ENCODE results near the gene CRYBB1. TPM values are rescaled to one million over a fixed set of nuclear protein-coding genes. Genes with fewer than 3 reads are reported as not detected.

Gene CRYBB1
- polyA plus RNA-seq, 1 of the 3 experiments (the other 2 are of a cell fraction): 0.05 TPM

DNA sequence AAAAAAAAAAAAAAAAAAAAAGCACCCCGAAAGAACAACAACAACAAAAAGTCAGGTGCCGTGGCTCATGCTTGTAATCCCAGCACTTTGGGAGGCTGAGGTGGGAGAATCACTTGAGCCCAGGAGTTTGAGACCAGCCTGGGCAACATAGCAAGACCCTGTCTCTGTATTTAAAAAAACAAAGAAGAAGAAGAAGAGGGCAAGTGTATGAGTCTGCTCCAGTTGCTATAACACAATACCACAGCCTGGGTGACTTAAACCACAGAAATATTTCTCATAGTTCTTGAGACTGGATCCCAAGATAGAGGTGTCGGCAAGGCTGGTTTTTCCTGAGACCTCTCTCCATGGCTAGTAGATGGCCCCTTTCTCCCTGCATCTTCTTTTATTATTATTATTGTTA is 16.4 kb upstream of the CRYBB1 start:
- Histone ChIP-seq H3K27ac (ENCODE audit: low read depth in 2 of 2, low read length in 1 of 2) (no peak overlapping the region), H3K79me2 (ENCODE audit: insufficient read depth) (no peaks in the 10 kb centered on the region), H3K27me3 (ENCODE audit: insufficient read depth) (peaks cover 5% of the 10 kb centered on the region; the same call in 1 of the 2 replicates), H3K9me2 (no peaks in the 10 kb centered on the region), H4K20me1 (ENCODE audit: insufficient read depth) (no peaks in the 10 kb centered on the region), H3K9ac (no peak overlapping the region), H3F3A (replicated peaks; ENCODE audit: insufficient read depth) (no peaks in the 10 kb centered on the region), H3K4me1 (ENCODE audit: control insufficient read depth in 1 of 2, insufficient read depth in 2 of 2, low read depth in 1 of 2, low read length in 1 of 2) (peaks cover 0 to 2% of the 10 kb centered on the region in 2 experiments; a peak in 1 of 4 replicates), H3K4me3 (ENCODE audit: low read depth in 2 of 2, low read length in 1 of 2) (no peak overlapping the region), H3K4me2 (no peak overlapping the region), H3K36me3 (replicated peaks in 1 of 2; ENCODE audit: control insufficient read depth in 1 of 2, insufficient read depth in 2 of 2, low read length in 1 of 2) (no peaks in the 10 kb centered on the region), H2AFZ (ENCODE audit: low read depth) (no peak overlapping the region), H3K9me3 (no peaks in the 10 kb centered on the region)
- CTCF ChIA-PET: no interaction called here
- TF ChIP-seq, protein P1, sequence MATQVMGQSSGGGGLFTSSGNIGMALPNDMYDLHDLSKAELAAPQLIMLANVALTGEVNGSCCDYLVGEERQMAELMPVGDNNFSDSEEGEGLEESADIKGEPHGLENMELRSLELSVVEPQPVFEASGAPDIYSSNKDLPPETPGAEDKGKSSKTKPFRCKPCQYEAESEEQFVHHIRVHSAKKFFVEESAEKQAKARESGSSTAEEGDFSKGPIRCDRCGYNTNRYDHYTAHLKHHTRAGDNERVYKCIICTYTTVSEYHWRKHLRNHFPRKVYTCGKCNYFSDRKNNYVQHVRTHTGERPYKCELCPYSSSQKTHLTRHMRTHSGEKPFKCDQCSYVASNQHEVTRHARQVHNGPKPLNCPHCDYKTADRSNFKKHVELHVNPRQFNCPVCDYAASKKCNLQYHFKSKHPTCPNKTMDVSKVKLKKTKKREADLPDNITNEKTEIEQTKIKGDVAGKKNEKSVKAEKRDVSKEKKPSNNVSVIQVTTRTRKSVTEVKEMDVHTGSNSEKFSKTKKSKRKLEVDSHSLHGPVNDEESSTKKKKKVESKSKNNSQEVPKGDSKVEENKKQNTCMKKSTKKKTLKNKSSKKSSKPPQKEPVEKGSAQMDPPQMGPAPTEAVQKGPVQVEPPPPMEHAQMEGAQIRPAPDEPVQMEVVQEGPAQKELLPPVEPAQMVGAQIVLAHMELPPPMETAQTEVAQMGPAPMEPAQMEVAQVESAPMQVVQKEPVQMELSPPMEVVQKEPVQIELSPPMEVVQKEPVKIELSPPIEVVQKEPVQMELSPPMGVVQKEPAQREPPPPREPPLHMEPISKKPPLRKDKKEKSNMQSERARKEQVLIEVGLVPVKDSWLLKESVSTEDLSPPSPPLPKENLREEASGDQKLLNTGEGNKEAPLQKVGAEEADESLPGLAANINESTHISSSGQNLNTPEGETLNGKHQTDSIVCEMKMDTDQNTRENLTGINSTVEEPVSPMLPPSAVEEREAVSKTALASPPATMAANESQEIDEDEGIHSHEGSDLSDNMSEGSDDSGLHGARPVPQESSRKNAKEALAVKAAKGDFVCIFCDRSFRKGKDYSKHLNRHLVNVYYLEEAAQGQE (IDR thresholded peaks at IDR 0.05; ENCODE audit: low read depth, low read length): no peak
- TF ChIP-seq, protein P2, sequence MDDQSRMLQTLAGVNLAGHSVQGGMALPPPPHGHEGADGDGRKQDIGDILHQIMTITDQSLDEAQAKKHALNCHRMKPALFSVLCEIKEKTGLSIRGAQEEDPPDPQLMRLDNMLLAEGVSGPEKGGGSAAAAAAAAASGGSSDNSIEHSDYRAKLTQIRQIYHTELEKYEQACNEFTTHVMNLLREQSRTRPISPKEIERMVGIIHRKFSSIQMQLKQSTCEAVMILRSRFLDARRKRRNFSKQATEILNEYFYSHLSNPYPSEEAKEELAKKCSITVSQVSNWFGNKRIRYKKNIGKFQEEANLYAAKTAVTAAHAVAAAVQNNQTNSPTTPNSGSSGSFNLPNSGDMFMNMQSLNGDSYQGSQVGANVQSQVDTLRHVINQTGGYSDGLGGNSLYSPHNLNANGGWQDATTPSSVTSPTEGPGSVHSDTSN (IDR thresholded peaks at IDR 0.05): no peak
- TF ChIP-seq TEAD4 (IDR thresholded peaks at IDR 0.05; ENCODE audit: borderline replicate concordance, insufficient read depth) (no peak), RXRA (IDR thresholded peaks at IDR 0.05; ENCODE audit: borderline replicate concordance, low read depth) (no peak), RFX5 (IDR thresholded peaks at IDR 0.05; ENCODE audit: low read length) (no peak), EZH2phosphoT487 (IDR thresholded peaks at IDR 0.05; ENCODE audit: borderline replicate concordance, low read depth) (no peak), MXI1 (IDR thresholded peaks at IDR 0.05; ENCODE audit: low read depth, low read length) (no peak), FOSL2 (IDR thresholded peaks at IDR 0.05; ENCODE audit: borderline replicate concordance, low read depth) (no peak), MEF2A (IDR thresholded peaks at IDR 0.05; ENCODE audit: borderline replicate concordance, low read depth) (no peak), TAF1 (IDR thresholded peaks at IDR 0.05; ENCODE audit: borderline replicate concordance, low read depth, low read length) (no peak), NFIC (IDR thresholded peaks at IDR 0.05; ENCODE audit: borderline replicate concordance) (no peak), RCOR1 (IDR thresholded peaks at IDR 0.05; ENCODE audit: low read length) (no peak), FOXM1 (IDR thresholded peaks at IDR 0.05; ENCODE audit: low read depth) (no peak)
- TF ChIP-seq, protein P3, sequence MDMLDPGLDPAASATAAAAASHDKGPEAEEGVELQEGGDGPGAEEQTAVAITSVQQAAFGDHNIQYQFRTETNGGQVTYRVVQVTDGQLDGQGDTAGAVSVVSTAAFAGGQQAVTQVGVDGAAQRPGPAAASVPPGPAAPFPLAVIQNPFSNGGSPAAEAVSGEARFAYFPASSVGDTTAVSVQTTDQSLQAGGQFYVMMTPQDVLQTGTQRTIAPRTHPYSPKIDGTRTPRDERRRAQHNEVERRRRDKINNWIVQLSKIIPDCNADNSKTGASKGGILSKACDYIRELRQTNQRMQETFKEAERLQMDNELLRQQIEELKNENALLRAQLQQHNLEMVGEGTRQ (IDR thresholded peaks at IDR 0.05; ENCODE audit: borderline replicate concordance, low read depth, low read length): no peak
- TF ChIP-seq, protein P4, sequence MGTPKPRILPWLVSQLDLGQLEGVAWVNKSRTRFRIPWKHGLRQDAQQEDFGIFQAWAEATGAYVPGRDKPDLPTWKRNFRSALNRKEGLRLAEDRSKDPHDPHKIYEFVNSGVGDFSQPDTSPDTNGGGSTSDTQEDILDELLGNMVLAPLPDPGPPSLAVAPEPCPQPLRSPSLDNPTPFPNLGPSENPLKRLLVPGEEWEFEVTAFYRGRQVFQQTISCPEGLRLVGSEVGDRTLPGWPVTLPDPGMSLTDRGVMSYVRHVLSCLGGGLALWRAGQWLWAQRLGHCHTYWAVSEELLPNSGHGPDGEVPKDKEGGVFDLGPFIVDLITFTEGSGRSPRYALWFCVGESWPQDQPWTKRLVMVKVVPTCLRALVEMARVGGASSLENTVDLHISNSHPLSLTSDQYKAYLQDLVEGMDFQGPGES (IDR thresholded peaks at IDR 0.05; ENCODE audit: low read depth, low read length): no peak
- TF ChIP-seq, protein P5, sequence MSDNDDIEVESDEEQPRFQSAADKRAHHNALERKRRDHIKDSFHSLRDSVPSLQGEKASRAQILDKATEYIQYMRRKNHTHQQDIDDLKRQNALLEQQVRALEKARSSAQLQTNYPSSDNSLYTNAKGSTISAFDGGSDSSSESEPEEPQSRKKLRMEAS (IDR thresholded peaks at IDR 0.05; ENCODE audit: low read depth): no peak
- TF ChIP-seq, protein P6, sequence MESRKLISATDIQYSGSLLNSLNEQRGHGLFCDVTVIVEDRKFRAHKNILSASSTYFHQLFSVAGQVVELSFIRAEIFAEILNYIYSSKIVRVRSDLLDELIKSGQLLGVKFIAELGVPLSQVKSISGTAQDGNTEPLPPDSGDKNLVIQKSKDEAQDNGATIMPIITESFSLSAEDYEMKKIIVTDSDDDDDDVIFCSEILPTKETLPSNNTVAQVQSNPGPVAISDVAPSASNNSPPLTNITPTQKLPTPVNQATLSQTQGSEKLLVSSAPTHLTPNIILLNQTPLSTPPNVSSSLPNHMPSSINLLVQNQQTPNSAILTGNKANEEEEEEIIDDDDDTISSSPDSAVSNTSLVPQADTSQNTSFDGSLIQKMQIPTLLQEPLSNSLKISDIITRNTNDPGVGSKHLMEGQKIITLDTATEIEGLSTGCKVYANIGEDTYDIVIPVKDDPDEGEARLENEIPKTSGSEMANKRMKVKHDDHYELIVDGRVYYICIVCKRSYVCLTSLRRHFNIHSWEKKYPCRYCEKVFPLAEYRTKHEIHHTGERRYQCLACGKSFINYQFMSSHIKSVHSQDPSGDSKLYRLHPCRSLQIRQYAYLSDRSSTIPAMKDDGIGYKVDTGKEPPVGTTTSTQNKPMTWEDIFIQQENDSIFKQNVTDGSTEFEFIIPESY (IDR thresholded peaks at IDR 0.05; ENCODE audit: borderline replicate concordance, low read depth): no peak
- WGBS (ENCODE audit: low lambda C conversion rate): 75% methylated on average over 3 of the region's 3 CpGs
- DNase-seq: no peak
- POLR2A ChIA-PET: no interaction called here
